HFF-Myc (cell line): ENCODE results near the gene ITPRIPL1.

Experiments used
- DNase-seq: peaks from one replicate; pipeline ENCODE4 v3.0.0-alpha.2; 2011; ENCODE audit warnings: low read depth; ENCODE audit errors: extremely low read depth
- H3K4me3 ChIP-seq: replicated peaks from 2 replicates; pipeline ENCODE4 v1.5.1; 2011; ENCODE audit warnings: low read depth, mild to moderate bottlenecking, control low read depth, low read length
- CTCF ChIP-seq: IDR thresholded peaks from 2 replicates; pipeline ENCODE4 v1.5.1; 2012; ENCODE audit warnings: mild to moderate bottlenecking, low read depth, low read length, control low read depth; ENCODE audit errors: missing control alignments

Gene ITPRIPL1

GRCh38 chr2:96329456-96329855, 4.3 kb downstream of the ITPRIPL1 start:
- DNase-seq: peak; percentile 29
- H3K4me3 ChIP-seq: no peak overlapping the region
- no peak for TF ChIP-seq CTCF

DNA sequence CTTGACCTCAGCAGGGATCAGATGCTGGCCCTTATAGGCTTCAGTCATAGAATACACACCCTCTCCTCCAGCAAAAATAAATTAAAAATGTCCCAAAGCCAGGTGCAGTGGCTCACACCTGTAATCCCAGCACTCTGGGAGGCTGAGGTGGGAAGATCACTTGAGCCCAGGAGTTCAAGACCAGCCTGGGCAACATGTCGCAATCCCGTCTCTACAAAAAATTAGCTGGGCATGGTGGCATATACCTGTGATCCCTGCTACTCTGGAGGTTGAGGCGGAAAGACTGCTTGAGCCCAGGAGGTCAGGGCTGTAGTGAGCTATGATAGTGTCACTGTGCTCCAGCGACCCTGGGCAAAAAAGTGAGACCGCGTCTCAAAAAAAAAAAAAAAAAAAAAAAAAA, 4.8 kb downstream of the ITPRIPL1 start:
- no peak for DNase-seq

GRCh38 chr2:96330407-96330806, 5.3 kb downstream of the ITPRIPL1 start:
- DNase-seq: no peak
- TF ChIP-seq CTCF: no peak
- H3K4me3 ChIP-seq: no peak overlapping the region

More for the DNA sequence above, 4.8 kb downstream of the ITPRIPL1 start:
- TF ChIP-seq CTCF: no peak
- no peak overlapping the region for H3K4me3 ChIP-seq

DNA sequence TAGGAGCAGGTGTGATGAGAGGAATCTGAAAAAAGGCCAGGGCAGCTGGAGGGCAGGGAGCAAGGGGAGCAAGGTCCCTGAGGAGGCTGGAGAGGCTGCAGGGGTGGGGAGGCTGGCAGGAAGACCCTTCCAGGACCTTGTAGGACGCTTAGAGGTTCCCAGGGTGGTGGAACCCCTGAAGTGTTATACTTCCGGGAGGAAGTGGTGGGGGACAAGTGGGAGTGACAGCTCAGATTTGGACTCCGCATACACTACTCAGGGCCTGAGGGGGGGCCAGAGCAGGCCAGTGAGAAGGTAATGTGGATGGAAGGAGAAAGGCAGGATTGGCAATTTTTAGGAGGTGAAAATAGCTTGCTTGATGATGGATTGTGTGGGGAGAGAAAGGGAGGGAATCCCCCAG, 8.6 kb downstream of the ITPRIPL1 start:
- no peak overlapping the region for H3K4me3 ChIP-seq
- no peak for TF ChIP-seq CTCF
- DNase-seq: no peak

DNA sequence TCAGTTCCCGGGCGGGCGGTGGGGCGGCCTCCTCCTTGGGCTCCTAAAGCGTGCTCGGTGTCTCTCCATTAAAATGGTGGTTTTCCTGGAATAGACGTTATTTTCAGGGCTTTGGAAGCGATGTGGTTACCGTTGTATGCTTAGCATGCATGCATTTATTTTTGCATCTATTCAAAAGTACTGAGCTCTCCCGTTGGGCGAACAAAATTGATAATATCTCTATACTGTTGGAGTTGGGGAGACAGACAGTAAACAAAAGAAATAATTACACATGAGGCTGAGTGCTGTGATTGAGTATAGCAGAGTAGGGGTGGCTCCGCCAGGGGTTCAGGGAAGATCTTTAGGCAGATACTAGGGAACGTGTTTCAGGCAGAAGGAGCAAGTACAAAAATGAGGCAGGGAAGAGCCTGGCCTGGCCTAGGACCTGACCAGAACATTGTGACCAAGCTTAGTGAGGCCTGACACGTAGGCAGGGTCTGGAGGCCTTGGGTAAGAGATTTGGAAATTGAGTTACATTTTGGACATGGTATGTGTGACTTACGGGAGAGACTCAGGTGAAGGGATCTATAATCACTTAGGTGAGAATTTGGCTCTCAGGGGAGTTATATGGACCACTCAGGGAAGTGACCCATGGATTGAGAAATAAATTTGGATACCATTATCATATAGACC, 11.1 kb downstream of the ITPRIPL1 start:
- no peak for TF ChIP-seq CTCF
- DNase-seq: no peak
- H3K4me3 ChIP-seq: peak overlapping the region; percentile 58

GRCh38 chr2:96336873-96337272, 11.8 kb downstream of the ITPRIPL1 start:
- DNase-seq: no peak
- TF ChIP-seq CTCF: no peak
- H3K4me3 ChIP-seq: peak overlapping the region; percentile 58
